Kidney (tissue), 14 donors: ENCODE results near the gene ARHGEF7. TPM values are rescaled to one million over a fixed set of nuclear protein-coding genes. Genes with fewer than 3 reads are reported as not detected.
A peak's percentile ranks its signal among the peaks of the same experiment; 100 is the strongest.

Experiments used
- DNase-seq, 5 donors: peaks; one replicate each; pipeline ENCODE4 v3.0.0-alpha.2; 2013 to 2020
- FAIRE-seq: peaks from 2 replicates; lab custom pipeline; 2012; peaks lifted over from hg19 to GRCh38; lab: Jason Lieb, UNC
- H3K27ac ChIP-seq, 2 donors: one replicate each; pipeline ENCODE4 v1.7.0; 2013; ENCODE audit warnings: low read depth in 2 of 2, low read length in 2 of 2, inconsistent platforms in 1 of 2
- H3K27me3 ChIP-seq: one replicate; pipeline ENCODE4 v1.7.1; 2013; ENCODE audit warnings: low read length, inconsistent platforms; ENCODE audit not compliant: control insufficient read depth, insufficient read depth
- H3K36me3 ChIP-seq, 3 donors: one replicate each; pipeline versions ENCODE4 v1.7.0 to v1.7.1; 2013; ENCODE audit warnings: low read length in 3 of 3, control low read depth in 1 of 3, inconsistent platforms in 1 of 3; ENCODE audit not compliant: insufficient read depth in 3 of 3, control insufficient read depth in 2 of 3
- H3K4me1 ChIP-seq, 3 donors: one replicate each; pipeline versions ENCODE4 v1.7.0 to v1.7.1; 2013; ENCODE audit warnings: low read length in 3 of 3, inconsistent platforms in 1 of 3, low read depth in 1 of 3; ENCODE audit not compliant: control insufficient read depth in 2 of 3, insufficient read depth in 2 of 3
- H3K4me3 ChIP-seq, 3 donors: one replicate each; pipeline versions ENCODE4 v1.7.0 to v1.8.1; 2013; ENCODE audit warnings: low read length in 3 of 3, control low read depth in 1 of 3, inconsistent platforms in 1 of 3
- H3K9ac ChIP-seq, 3 donors: one replicate each; pipeline versions ENCODE4 v1.7.0 to v1.7.1; 2013; ENCODE audit warnings: low read length in 3 of 3, control low read depth in 1 of 3, inconsistent platforms in 1 of 3
- H3K9me3 ChIP-seq, 3 donors: one replicate each; pipeline versions ENCODE4 v1.7.0 to v1.7.1; 2013; ENCODE audit warnings: low read length in 3 of 3, control low read depth in 1 of 3, inconsistent platforms in 1 of 3; ENCODE audit not compliant: control insufficient read depth in 2 of 3, insufficient read depth in 1 of 3
- intact Hi-C: fragments of 100-400 bp; cut with DNase I; formaldehyde crosslinking; loops from one replicate; pipeline ENCODE4 v1.11.1; 2022
- polyA plus RNA-seq: library from polyadenylated mRNA; stranded (reverse); fragments of 350-450 nt; fragmentation: Illumina TruSeq; extraction: RNeasy Lipid Tissue Mini Kit (QIAGEN cat#74804); gene quantifications from one replicate; pipeline ENCODE4 v1.2.3, GENCODE V29; 2014; ENCODE audit warnings: low read depth, low replicate concordance; ENCODE audit not compliant: insufficient read depth
- total RNA-seq: library from RNA; stranded (reverse); fragmentation: NEBNext Ultra II Directional; extraction: Animal tissue kit (Norgen Biotek cat#: 25700); gene quantifications from one replicate; pipeline ENCODE4 v1.2.1, GENCODE V29; 2021
- TF ChIP-seq, protein P1 (sequence below): IDR thresholded peaks from 3 replicates; pipeline ENCODE4 v1.5.1; 2012; ENCODE audit warnings: mild to moderate bottlenecking, moderate library complexity, borderline replicate concordance; ENCODE audit not compliant: insufficient read depth; ENCODE audit errors: extremely low read depth
- donor health status: control.
- donor health status: control.
- donor health status: control.
- donor health status: control.
- donor health status: control.
- donor health status: DM: yes; HTN: yes; CAD: no.
- donor health status: Normal renal cell carcinoma (clear cell type).

The ARHGEF7 gene
- total and polyA plus RNA-seq, 2 donors from 2014 or later: 17.9 to 56.4 TPM

DNA sequence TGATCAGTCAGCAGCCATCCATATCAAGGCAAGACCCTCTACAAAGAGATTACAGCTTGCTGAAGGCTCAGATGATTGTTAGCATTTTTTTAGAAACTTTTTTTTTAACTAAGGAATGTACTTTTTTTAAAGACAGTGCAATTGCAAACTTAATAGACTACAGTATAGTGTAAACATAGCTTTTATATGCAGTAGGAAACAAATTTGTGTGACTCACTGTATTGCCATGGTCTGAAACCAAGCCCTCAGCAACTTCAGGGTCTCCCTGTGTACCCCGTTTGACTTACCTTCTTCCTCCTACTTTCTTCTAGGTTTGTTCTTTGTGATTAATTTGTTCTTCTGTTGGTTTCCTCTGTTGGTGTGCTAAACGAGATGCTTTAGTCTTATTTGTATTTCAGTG is 112.3 kb downstream of the ARHGEF7 start:
- H3K36me3 ChIP-seq: peaks cover 0 to 3% (median 0%) of the 10 kb centered on the region in 3 donors
- H3K9ac ChIP-seq: no peak overlapping the region
- FAIRE-seq (no peak), DNase-seq (no peak)
- H3K4me1 ChIP-seq: peaks cover 0 to 17% (median 7%) of the 10 kb centered on the region in 3 donors
- intact Hi-C loops: loop anchor here (10.0 kb wide), 1 partner anchor 153 kb away; no protein-coding TSS in a partner anchor
- TF ChIP-seq, protein P1, sequence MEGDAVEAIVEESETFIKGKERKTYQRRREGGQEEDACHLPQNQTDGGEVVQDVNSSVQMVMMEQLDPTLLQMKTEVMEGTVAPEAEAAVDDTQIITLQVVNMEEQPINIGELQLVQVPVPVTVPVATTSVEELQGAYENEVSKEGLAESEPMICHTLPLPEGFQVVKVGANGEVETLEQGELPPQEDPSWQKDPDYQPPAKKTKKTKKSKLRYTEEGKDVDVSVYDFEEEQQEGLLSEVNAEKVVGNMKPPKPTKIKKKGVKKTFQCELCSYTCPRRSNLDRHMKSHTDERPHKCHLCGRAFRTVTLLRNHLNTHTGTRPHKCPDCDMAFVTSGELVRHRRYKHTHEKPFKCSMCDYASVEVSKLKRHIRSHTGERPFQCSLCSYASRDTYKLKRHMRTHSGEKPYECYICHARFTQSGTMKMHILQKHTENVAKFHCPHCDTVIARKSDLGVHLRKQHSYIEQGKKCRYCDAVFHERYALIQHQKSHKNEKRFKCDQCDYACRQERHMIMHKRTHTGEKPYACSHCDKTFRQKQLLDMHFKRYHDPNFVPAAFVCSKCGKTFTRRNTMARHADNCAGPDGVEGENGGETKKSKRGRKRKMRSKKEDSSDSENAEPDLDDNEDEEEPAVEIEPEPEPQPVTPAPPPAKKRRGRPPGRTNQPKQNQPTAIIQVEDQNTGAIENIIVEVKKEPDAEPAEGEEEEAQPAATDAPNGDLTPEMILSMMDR: no peak
- H3K27me3 ChIP-seq: no peaks in the 10 kb centered on the region
- no peak overlapping the region for H3K27ac ChIP-seq
- no peaks in the 10 kb centered on the region for H3K9me3 ChIP-seq
- H3K4me3 ChIP-seq: no peak overlapping the region

- Histone ChIP-seq H3K27me3 (no peaks in the 10 kb centered on the region), H3K9ac (no peak overlapping the region), H3K27ac (peak overlapping the region; percentile 38 to 59), H3K4me1 (peaks cover 0 to 14% (median 7%) of the 10 kb centered on the region in 3 donors), H3K4me3 (peak overlapping the region in 1 of 3 donors; percentile 13), H3K9me3 (no peaks in the 10 kb centered on the region), H3K36me3 (peaks cover 0 to 4% (median 3%) of the 10 kb centered on the region in 3 donors)
- FAIRE-seq (no peak), DNase-seq (peak in 4 of 5 donors; percentile 71 to 83 (median 78))
- intact Hi-C loops: loop anchor here (10.0 kb wide), 1 partner anchor 154 kb away; no protein-coding TSS in a partner anchor
- TF ChIP-seq, protein P1: no peak
Measured at GRCh38 chr13:111228262-111229144, 113.4 kb downstream of the ARHGEF7 start.

DNA sequence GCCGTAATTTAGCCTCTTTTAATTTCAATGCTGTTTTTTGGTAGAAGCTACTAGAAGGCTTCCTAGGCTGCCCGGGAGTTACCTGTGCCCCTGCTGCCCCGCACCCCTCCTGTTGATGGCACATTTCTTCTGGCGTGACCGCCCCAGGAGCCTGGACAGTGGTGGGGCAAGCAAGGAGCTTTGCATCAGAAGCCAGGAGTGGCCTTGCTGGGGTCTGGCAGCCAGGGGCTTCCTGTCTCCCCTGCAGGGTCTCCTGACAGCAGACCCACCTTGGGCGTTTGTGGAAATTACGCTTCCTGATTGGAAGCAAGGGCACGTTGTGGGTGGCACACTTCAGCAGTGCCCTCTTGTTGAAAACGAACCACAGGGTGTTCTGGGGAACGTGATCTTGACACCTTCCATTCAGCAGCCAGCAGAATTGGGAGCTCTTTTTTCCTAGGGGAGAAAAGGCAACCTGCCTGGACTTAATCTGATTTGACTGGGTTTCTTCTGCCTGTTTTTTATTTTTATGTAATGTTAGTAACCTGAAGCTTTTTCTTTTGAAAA is 115.3 kb downstream of the ARHGEF7 start:
- Histone ChIP-seq H3K27me3 (no peaks in the 10 kb centered on the region), H3K36me3 (peaks cover 0 to 13% (median 11%) of the 10 kb centered on the region in 3 donors), H3K27ac (no peak overlapping the region), H3K9me3 (no peaks in the 10 kb centered on the region), H3K4me3 (no peak overlapping the region), H3K4me1 (peaks cover 0 to 13% (median 5%) of the 10 kb centered on the region in 3 donors), H3K9ac (no peak overlapping the region)
- TF ChIP-seq, protein P1: no peak
- intact Hi-C loops: no loop called here
- FAIRE-seq (no peak), DNase-seq (no peak)
